ENCODE results near the gene DLGAP1.

DNA sequence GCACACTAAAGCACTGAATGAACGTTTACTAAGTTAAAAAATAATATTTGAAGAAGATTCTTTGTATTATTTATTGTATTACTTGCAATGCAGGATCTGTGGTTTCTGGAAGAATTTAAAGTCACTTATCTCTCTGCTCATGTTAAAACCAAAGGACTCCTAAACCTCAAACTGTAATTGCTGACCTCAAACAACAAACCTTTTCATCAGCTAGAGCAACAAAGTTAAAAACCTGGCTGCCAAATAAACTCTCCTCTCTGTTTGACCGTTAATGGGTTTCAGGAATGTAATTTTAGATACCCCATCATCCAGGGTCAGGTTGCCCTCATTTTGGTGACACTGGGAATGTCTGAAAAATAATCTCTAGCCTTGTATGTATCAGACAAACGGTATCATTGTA lies 766.0 kb downstream of the DLGAP1 start:
- TF ChIP-seq, protein P1, sequence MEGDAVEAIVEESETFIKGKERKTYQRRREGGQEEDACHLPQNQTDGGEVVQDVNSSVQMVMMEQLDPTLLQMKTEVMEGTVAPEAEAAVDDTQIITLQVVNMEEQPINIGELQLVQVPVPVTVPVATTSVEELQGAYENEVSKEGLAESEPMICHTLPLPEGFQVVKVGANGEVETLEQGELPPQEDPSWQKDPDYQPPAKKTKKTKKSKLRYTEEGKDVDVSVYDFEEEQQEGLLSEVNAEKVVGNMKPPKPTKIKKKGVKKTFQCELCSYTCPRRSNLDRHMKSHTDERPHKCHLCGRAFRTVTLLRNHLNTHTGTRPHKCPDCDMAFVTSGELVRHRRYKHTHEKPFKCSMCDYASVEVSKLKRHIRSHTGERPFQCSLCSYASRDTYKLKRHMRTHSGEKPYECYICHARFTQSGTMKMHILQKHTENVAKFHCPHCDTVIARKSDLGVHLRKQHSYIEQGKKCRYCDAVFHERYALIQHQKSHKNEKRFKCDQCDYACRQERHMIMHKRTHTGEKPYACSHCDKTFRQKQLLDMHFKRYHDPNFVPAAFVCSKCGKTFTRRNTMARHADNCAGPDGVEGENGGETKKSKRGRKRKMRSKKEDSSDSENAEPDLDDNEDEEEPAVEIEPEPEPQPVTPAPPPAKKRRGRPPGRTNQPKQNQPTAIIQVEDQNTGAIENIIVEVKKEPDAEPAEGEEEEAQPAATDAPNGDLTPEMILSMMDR (IDR thresholded peaks at IDR 0.05): no peak
- TF ChIP-seq EP300 (IDR thresholded peaks at IDR 0.05): no peak
- no peak for TF ChIP-seq POLR2A (IDR thresholded peaks at IDR 0.05)
